WTC11 (cell line): ENCODE measurements around the gene POC5. TPM values are rescaled to one million over a fixed set of nuclear protein-coding genes. Genes with fewer than 3 reads are reported as not detected.

Experiments used
- ATAC-seq: fragments of 200-7000 bp; cut with Tn5 transposase; 2 replicates; pipeline ENCODE4 v1.10.0; 2021; ENCODE audit warnings: mild to moderate bottlenecking, moderate library complexity
- CTCF ChIA-PET: fragments of 300-600 bp; sonication (Branson Sonifier 250); formaldehyde crosslinking; loops from one replicate; lab custom pipeline; 2021; ENCODE audit warnings: antibody characterized with exemption; lab: Charles Lee
- POLR2A ChIA-PET: fragments of 350-600 bp; sonication (Branson Sonifier 250); formaldehyde crosslinking; loops from one replicate; lab custom pipeline; 2021; ENCODE audit warnings: antibody characterized with exemption; lab: Charles Lee
- DNase-seq: peaks from one replicate; pipeline ENCODE4 v3.0.0; 2021; ENCODE audit warnings: low spot score
- H3K27ac Mint-ChIP-seq: 2 replicates; pipeline ENCODE4 v1.8.0; 2021; ENCODE audit warnings: mixed read lengths
- H3K27me3 Mint-ChIP-seq: 2 replicates; pipeline ENCODE4 v1.8.0; 2021; ENCODE audit warnings: low read depth, mild to moderate bottlenecking, moderate library complexity, mixed read lengths
- H3K36me3 Mint-ChIP-seq: 2 replicates; pipeline ENCODE4 v1.8.0; 2021; ENCODE audit warnings: mixed read lengths
- H3K4me1 Mint-ChIP-seq: 2 replicates; pipeline ENCODE4 v1.8.0; 2022; ENCODE audit warnings: mixed read lengths
- H3K4me3 Mint-ChIP-seq: 2 replicates; pipeline ENCODE4 v1.8.0; 2021; ENCODE audit warnings: mild to moderate bottlenecking, moderate library complexity, mixed read lengths
- H3K9me3 Mint-ChIP-seq: 2 replicates; pipeline ENCODE4 v1.8.0; 2021; ENCODE audit warnings: mixed read lengths
- CBFB ChIP-seq: sonication (generic); formaldehyde crosslinking; IDR thresholded peaks from 2 replicates; pipeline ENCODE4 v1.8.1; 2022; ENCODE audit warnings: mild to moderate bottlenecking, low read depth, missing genetic modification reagents
- ESRRA ChIP-seq: sonication (generic); formaldehyde crosslinking; IDR thresholded peaks from 2 replicates; pipeline ENCODE4 v1.8.1; 2022; ENCODE audit warnings: mild to moderate bottlenecking, missing genetic modification reagents, borderline replicate concordance
- KAT7 ChIP-seq: sonication (generic); formaldehyde crosslinking; IDR thresholded peaks from 2 replicates; pipeline ENCODE4 v1.8.1; 2023; ENCODE audit warnings: missing genetic modification reagents, mild to moderate bottlenecking, borderline replicate concordance
- MXD4 ChIP-seq: fragments of 250-450 bp; sonication (Bioruptor Pico); IDR thresholded peaks from 2 replicates; pipeline ENCODE4 v1.8.0; 2021; ENCODE audit warnings: mild to moderate bottlenecking, moderate library complexity, borderline replicate concordance
- MYBL2 ChIP-seq: sonication (generic); formaldehyde crosslinking; IDR thresholded peaks from 2 replicates; pipeline ENCODE4 v1.8.1; 2023; ENCODE audit warnings: mild to moderate bottlenecking, moderate library complexity, missing genetic modification reagents
- SMAD3 ChIP-seq: sonication (generic); formaldehyde crosslinking; IDR thresholded peaks from 2 replicates; pipeline ENCODE4 v1.8.0; 2022; ENCODE audit warnings: missing genetic modification reagents, mild to moderate bottlenecking, borderline replicate concordance
- SMAD4 ChIP-seq: sonication (generic); formaldehyde crosslinking; IDR thresholded peaks from 2 replicates; pipeline ENCODE4 v1.8.0; 2022; ENCODE audit warnings: mild to moderate bottlenecking, missing genetic modification reagents
- SP1 ChIP-seq: sonication (generic); formaldehyde crosslinking; conservative IDR thresholded peaks from 2 replicates; pipeline ENCODE4 v1.8.1; 2022; ENCODE audit warnings: missing genetic modification reagents
- TCF7 ChIP-seq: sonication (generic); formaldehyde crosslinking; IDR thresholded peaks from 2 replicates; pipeline ENCODE4 v1.8.0; 2022; ENCODE audit warnings: mild to moderate bottlenecking, low read depth, missing genetic modification reagents, moderate library complexity
- ZNF219 ChIP-seq: sonication (generic); formaldehyde crosslinking; IDR thresholded peaks from 2 replicates; pipeline ENCODE4 v1.8.0; 2023; ENCODE audit warnings: missing genetic modification reagents, mild to moderate bottlenecking, borderline replicate concordance
- ZNF423 ChIP-seq: fragments of 250-450 bp; sonication (Bioruptor Pico); IDR thresholded peaks from 2 replicates; pipeline ENCODE4 v2.1.2; 2022; ENCODE audit warnings: mild to moderate bottlenecking, moderate library complexity
- total RNA-seq: library from RNA; stranded (reverse); gene quantifications from 3 replicates; pipeline ENCODE4 v1.2.3, GENCODE V29; 2021
- TF ChIP-seq, protein P1 (sequence below): sonication (generic); formaldehyde crosslinking; IDR thresholded peaks from 2 replicates; pipeline ENCODE4 v1.8.1; 2023; ENCODE audit warnings: mild to moderate bottlenecking, missing genetic modification reagents, borderline replicate concordance
- TF ChIP-seq, protein P2 (sequence below): sonication (generic); formaldehyde crosslinking; IDR thresholded peaks from 2 replicates; pipeline ENCODE4 v1.8.0; 2022; ENCODE audit warnings: missing genetic modification reagents
- TF ChIP-seq, protein P3 (sequence below): sonication (generic); formaldehyde crosslinking; conservative IDR thresholded peaks from 2 replicates; pipeline ENCODE4 v1.8.1; 2022; ENCODE audit warnings: mild to moderate bottlenecking, missing genetic modification reagents
- TF ChIP-seq, protein P4 (sequence below): sonication (generic); formaldehyde crosslinking; IDR thresholded peaks from 2 replicates; pipeline ENCODE4 v1.8.1; 2022; ENCODE audit warnings: low read depth, missing genetic modification reagents, borderline replicate concordance
- TF ChIP-seq, protein P5 (sequence below): sonication (generic); formaldehyde crosslinking; IDR thresholded peaks from 2 replicates; pipeline ENCODE4 v1.8.1; 2023; ENCODE audit warnings: mild to moderate bottlenecking, missing genetic modification reagents
- TF ChIP-seq, protein P6 (sequence below): fragments of 250-450 bp; sonication (Bioruptor Pico); IDR thresholded peaks from 2 replicates; pipeline ENCODE4 v1.9.0; 2021; ENCODE audit warnings: moderate library complexity, mild to moderate bottlenecking, inconsistent platforms, borderline replicate concordance
- TF ChIP-seq, protein P7 (sequence below): sonication (generic); formaldehyde crosslinking; IDR thresholded peaks from 2 replicates; pipeline ENCODE4 v1.8.0; 2022; ENCODE audit warnings: mild to moderate bottlenecking, missing genetic modification reagents
- TF ChIP-seq, protein P8 (sequence below): sonication (generic); formaldehyde crosslinking; IDR thresholded peaks from 2 replicates; pipeline ENCODE4 v1.8.0; 2022; ENCODE audit warnings: mild to moderate bottlenecking, missing genetic modification reagents
- TF ChIP-seq, protein P9 (sequence below): sonication (generic); formaldehyde crosslinking; IDR thresholded peaks from 2 replicates; pipeline ENCODE4 v1.8.0; 2022; ENCODE audit warnings: mild to moderate bottlenecking, missing genetic modification reagents

Gene POC5
- total RNA-seq, 1 experiment from 2014 or later: 13.4 TPM

DNA sequence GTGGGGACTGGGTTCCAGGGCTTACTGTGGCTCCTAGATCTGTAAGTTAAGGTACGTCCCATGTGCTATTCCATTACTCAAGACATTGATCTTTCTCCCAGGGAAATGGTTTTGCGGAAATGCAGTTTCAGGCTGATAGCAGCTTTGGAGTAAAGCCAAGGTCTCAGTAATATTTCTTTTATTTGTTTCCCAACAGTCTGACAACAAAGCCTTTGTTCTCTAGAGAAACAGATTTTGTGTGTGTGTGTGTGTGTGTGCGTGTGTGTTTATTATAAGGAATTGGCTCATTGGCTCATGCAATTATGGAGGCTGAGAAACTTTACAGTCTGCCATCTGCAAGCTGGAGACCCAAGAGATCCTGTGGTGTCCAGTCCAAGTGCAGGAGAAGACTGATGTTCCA is 12.1 kb upstream of the POC5 start:
- ChIA-PET CTCF (no interaction called here), POLR2A (interaction anchor here (2.8 kb wide), 1 partner anchor 12 kb away, joined by 6 read pairs; the partner anchor contains the start of gene POC5)

More for the DNA sequence above, 12.1 kb upstream of the POC5 start:
- ATAC-seq (no peak), DNase-seq (no peak)
- Mint-ChIP-seq H3K9me3 (peaks cover 4% of the 10 kb centered on the region; the same call in 1 of the 2 replicates), H3K4me1 (peaks cover 11% of the 10 kb centered on the region), H3K4me3 (no peak overlapping the region), H3K27ac (no peak overlapping the region), H3K36me3 (no peaks in the 10 kb centered on the region), H3K27me3 (no peaks in the 10 kb centered on the region)
- TF ChIP-seq, protein P1, sequence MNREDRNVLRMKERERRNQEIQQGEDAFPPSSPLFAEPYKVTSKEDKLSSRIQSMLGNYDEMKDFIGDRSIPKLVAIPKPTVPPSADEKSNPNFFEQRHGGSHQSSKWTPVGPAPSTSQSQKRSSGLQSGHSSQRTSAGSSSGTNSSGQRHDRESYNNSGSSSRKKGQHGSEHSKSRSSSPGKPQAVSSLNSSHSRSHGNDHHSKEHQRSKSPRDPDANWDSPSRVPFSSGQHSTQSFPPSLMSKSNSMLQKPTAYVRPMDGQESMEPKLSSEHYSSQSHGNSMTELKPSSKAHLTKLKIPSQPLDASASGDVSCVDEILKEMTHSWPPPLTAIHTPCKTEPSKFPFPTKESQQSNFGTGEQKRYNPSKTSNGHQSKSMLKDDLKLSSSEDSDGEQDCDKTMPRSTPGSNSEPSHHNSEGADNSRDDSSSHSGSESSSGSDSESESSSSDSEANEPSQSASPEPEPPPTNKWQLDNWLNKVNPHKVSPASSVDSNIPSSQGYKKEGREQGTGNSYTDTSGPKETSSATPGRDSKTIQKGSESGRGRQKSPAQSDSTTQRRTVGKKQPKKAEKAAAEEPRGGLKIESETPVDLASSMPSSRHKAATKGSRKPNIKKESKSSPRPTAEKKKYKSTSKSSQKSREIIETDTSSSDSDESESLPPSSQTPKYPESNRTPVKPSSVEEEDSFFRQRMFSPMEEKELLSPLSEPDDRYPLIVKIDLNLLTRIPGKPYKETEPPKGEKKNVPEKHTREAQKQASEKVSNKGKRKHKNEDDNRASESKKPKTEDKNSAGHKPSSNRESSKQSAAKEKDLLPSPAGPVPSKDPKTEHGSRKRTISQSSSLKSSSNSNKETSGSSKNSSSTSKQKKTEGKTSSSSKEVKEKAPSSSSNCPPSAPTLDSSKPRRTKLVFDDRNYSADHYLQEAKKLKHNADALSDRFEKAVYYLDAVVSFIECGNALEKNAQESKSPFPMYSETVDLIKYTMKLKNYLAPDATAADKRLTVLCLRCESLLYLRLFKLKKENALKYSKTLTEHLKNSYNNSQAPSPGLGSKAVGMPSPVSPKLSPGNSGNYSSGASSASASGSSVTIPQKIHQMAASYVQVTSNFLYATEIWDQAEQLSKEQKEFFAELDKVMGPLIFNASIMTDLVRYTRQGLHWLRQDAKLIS (CRISPR knock-in tag): no peak
- TF ChIP-seq, protein P2, sequence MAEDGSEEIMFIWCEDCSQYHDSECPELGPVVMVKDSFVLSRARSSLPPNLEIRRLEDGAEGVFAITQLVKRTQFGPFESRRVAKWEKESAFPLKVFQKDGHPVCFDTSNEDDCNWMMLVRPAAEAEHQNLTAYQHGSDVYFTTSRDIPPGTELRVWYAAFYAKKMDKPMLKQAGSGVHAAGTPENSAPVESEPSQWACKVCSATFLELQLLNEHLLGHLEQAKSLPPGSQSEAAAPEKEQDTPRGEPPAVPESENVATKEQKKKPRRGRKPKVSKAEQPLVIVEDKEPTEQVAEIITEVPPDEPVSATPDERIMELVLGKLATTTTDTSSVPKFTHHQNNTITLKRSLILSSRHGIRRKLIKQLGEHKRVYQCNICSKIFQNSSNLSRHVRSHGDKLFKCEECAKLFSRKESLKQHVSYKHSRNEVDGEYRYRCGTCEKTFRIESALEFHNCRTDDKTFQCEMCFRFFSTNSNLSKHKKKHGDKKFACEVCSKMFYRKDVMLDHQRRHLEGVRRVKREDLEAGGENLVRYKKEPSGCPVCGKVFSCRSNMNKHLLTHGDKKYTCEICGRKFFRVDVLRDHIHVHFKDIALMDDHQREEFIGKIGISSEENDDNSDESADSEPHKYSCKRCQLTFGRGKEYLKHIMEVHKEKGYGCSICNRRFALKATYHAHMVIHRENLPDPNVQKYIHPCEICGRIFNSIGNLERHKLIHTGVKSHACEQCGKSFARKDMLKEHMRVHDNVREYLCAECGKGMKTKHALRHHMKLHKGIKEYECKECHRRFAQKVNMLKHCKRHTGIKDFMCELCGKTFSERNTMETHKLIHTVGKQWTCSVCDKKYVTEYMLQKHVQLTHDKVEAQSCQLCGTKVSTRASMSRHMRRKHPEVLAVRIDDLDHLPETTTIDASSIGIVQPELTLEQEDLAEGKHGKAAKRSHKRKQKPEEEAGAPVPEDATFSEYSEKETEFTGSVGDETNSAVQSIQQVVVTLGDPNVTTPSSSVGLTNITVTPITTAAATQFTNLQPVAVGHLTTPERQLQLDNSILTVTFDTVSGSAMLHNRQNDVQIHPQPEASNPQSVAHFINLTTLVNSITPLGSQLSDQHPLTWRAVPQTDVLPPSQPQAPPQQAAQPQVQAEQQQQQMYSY: no peak
- TF ChIP-seq SP1 (CRISPR knock-in tag): no peak
- TF ChIP-seq, protein P3, sequence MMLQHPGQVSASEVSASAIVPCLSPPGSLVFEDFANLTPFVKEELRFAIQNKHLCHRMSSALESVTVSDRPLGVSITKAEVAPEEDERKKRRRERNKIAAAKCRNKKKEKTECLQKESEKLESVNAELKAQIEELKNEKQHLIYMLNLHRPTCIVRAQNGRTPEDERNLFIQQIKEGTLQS: no peak
- TF ChIP-seq MXD4: no peak
- TF ChIP-seq, protein P4, sequence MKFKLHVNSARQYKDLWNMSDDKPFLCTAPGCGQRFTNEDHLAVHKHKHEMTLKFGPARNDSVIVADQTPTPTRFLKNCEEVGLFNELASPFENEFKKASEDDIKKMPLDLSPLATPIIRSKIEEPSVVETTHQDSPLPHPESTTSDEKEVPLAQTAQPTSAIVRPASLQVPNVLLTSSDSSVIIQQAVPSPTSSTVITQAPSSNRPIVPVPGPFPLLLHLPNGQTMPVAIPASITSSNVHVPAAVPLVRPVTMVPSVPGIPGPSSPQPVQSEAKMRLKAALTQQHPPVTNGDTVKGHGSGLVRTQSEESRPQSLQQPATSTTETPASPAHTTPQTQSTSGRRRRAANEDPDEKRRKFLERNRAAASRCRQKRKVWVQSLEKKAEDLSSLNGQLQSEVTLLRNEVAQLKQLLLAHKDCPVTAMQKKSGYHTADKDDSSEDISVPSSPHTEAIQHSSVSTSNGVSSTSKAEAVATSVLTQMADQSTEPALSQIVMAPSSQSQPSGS (CRISPR knock-in tag): no peak
- TF ChIP-seq, protein P5, sequence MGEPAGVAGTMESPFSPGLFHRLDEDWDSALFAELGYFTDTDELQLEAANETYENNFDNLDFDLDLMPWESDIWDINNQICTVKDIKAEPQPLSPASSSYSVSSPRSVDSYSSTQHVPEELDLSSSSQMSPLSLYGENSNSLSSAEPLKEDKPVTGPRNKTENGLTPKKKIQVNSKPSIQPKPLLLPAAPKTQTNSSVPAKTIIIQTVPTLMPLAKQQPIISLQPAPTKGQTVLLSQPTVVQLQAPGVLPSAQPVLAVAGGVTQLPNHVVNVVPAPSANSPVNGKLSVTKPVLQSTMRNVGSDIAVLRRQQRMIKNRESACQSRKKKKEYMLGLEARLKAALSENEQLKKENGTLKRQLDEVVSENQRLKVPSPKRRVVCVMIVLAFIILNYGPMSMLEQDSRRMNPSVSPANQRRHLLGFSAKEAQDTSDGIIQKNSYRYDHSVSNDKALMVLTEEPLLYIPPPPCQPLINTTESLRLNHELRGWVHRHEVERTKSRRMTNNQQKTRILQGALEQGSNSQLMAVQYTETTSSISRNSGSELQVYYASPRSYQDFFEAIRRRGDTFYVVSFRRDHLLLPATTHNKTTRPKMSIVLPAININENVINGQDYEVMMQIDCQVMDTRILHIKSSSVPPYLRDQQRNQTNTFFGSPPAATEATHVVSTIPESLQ (CRISPR knock-in tag): no peak
- TF ChIP-seq ESRRA (CRISPR knock-in tag): no peak
- no peak for TF ChIP-seq ZNF219
- TF ChIP-seq SMAD3: no peak
- no peak for TF ChIP-seq MYBL2
- TF ChIP-seq KAT7 (CRISPR knock-in tag): no peak
- no peak for TF ChIP-seq ZNF423
- TF ChIP-seq CBFB (CRISPR knock-in tag): no peak
- TF ChIP-seq, protein P6, sequence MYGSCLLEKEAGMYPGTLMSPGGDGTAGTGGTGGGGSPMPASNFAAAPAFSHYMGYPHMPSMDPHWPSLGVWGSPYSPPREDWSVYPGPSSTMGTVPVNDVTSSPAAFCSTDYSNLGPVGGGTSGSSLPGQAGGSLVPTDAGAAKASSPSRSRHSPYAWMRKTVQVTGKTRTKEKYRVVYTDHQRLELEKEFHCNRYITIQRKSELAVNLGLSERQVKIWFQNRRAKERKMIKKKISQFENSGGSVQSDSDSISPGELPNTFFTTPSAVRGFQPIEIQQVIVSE (CRISPR knock-in tag): no peak
- TF ChIP-seq, protein P7, sequence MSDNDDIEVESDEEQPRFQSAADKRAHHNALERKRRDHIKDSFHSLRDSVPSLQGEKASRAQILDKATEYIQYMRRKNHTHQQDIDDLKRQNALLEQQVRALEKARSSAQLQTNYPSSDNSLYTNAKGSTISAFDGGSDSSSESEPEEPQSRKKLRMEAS: no peak
- TF ChIP-seq TCF7: no peak
- TF ChIP-seq, protein P8, sequence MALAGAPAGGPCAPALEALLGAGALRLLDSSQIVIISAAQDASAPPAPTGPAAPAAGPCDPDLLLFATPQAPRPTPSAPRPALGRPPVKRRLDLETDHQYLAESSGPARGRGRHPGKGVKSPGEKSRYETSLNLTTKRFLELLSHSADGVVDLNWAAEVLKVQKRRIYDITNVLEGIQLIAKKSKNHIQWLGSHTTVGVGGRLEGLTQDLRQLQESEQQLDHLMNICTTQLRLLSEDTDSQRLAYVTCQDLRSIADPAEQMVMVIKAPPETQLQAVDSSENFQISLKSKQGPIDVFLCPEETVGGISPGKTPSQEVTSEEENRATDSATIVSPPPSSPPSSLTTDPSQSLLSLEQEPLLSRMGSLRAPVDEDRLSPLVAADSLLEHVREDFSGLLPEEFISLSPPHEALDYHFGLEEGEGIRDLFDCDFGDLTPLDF: no peak
- TF ChIP-seq, protein P9, sequence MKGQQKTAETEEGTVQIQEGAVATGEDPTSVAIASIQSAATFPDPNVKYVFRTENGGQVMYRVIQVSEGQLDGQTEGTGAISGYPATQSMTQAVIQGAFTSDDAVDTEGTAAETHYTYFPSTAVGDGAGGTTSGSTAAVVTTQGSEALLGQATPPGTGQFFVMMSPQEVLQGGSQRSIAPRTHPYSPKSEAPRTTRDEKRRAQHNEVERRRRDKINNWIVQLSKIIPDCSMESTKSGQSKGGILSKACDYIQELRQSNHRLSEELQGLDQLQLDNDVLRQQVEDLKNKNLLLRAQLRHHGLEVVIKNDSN (CRISPR knock-in tag): no peak
- no peak for TF ChIP-seq SMAD4
